HUES6 (cell line): ENCODE measurements around the gene NTRK2.

Experiments used
- H3K27ac ChIP-seq: 2 replicates; pipeline ENCODE4 v1.7.0; 2013; ENCODE audit warnings: low read depth, mild to moderate bottlenecking, low read length, inconsistent platforms
- H3K27me3 ChIP-seq: 2 replicates; pipeline ENCODE4 v1.6.1; 2013; ENCODE audit warnings: low read length; ENCODE audit not compliant: control insufficient read depth, insufficient read depth
- H3K36me3 ChIP-seq: 2 replicates; pipeline ENCODE4 v1.6.1; 2013; ENCODE audit warnings: low read length; ENCODE audit not compliant: control insufficient read depth, insufficient read depth
- H3K4me1 ChIP-seq: 2 replicates; pipeline ENCODE4 v1.6.1; 2013; ENCODE audit warnings: low read length; ENCODE audit not compliant: control insufficient read depth, insufficient read depth
- H3K4me3 ChIP-seq: 2 replicates; pipeline ENCODE4 v1.5.1; 2013; ENCODE audit warnings: low read depth, low read length
- H3K9ac ChIP-seq: one replicate; pipeline ENCODE4 v1.6.1; 2013; ENCODE audit warnings: mild to moderate bottlenecking, low read length
- H3K9me3 ChIP-seq: 2 replicates; pipeline ENCODE4 v1.6.1; 2013; ENCODE audit warnings: low read depth, low read length; ENCODE audit not compliant: control insufficient read depth, insufficient read depth

NTRK2 gene

GRCh38 chr9:84667571-84668195 is 1.8 kb upstream of the NTRK2 start:
- Histone ChIP-seq H3K36me3 (no peaks in the 10 kb centered on the region), H3K9ac (no peak overlapping the region), H3K4me3 (peak overlapping the region; percentile 75), H3K9me3 (no peaks in the 10 kb centered on the region), H3K27ac (no peak overlapping the region), H3K27me3 (peaks cover 71% of the 10 kb centered on the region), H3K4me1 (peaks cover 9% of the 10 kb centered on the region)

- no peaks in the 10 kb centered on the region for H3K9me3 ChIP-seq
- peak overlapping the region; percentile 38 for H3K9ac ChIP-seq
- H3K27me3 ChIP-seq: peaks cover 78% of the 10 kb centered on the region
- no peaks in the 10 kb centered on the region for H3K36me3 ChIP-seq
- H3K4me3 ChIP-seq: peak overlapping the region; percentile 75
- H3K27ac ChIP-seq: no peak overlapping the region
- peaks cover 9% of the 10 kb centered on the region for H3K4me1 ChIP-seq
Measured at GRCh38 chr9:84668196-84669012, 1.1 kb upstream of the NTRK2 start.

- no peaks in the 10 kb centered on the region for H3K36me3 ChIP-seq
- peaks cover 83% of the 10 kb centered on the region for H3K27me3 ChIP-seq
- H3K9ac ChIP-seq: no peak overlapping the region
Measured at GRCh38 chr9:84669013-84669287, 579 bp upstream of the NTRK2 start.

GRCh38 chr9:84670138-84671041 is 861 bp downstream of the NTRK2 start:
- no peak overlapping the region for H3K9ac ChIP-seq
- peaks cover 9% of the 10 kb centered on the region for H3K4me1 ChIP-seq
- peaks cover 88% of the 10 kb centered on the region for H3K27me3 ChIP-seq
- H3K36me3 ChIP-seq: no peaks in the 10 kb centered on the region
- H3K27ac ChIP-seq: no peak overlapping the region
- no peaks in the 10 kb centered on the region for H3K9me3 ChIP-seq
- peak overlapping the region; percentile 75 for H3K4me3 ChIP-seq

More at GRCh38 chr9:84669013-84669287, 579 bp upstream of the NTRK2 start:
- peaks cover 9% of the 10 kb centered on the region for H3K4me1 ChIP-seq
- no peaks in the 10 kb centered on the region for H3K9me3 ChIP-seq
- peak overlapping the region; percentile 75 for H3K4me3 ChIP-seq
- H3K27ac ChIP-seq: no peak overlapping the region

GRCh38 chr9:84671586-84672521 is 2.3 kb downstream of the NTRK2 start:
- peaks cover 78% of the 10 kb centered on the region for H3K27me3 ChIP-seq

GRCh38 chr9:84673806-84674205 is 4.3 kb downstream of the NTRK2 start:
- H3K9ac ChIP-seq: no peak overlapping the region
- H3K27me3 ChIP-seq: peaks cover 59% of the 10 kb centered on the region
- no peaks in the 10 kb centered on the region for H3K9me3 ChIP-seq
- peaks cover 4% of the 10 kb centered on the region; the same call in 1 of the 2 replicates for H3K4me1 ChIP-seq
- H3K4me3 ChIP-seq: no peak overlapping the region
- H3K27ac ChIP-seq: no peak overlapping the region
- H3K36me3 ChIP-seq: no peaks in the 10 kb centered on the region

More at GRCh38 chr9:84671586-84672521, 2.3 kb downstream of the NTRK2 start:
- no peaks in the 10 kb centered on the region for H3K36me3 ChIP-seq
- no peak overlapping the region for H3K4me3 ChIP-seq
- peaks cover 9% of the 10 kb centered on the region for H3K4me1 ChIP-seq
- no peaks in the 10 kb centered on the region for H3K9me3 ChIP-seq
- H3K9ac ChIP-seq: no peak overlapping the region
- H3K27ac ChIP-seq: no peak overlapping the region

GRCh38 chr9:84677080-84677479 is 7.6 kb downstream of the NTRK2 start:
- no peak overlapping the region for H3K4me3 ChIP-seq
- no peaks in the 10 kb centered on the region for H3K4me1 ChIP-seq
- H3K27me3 ChIP-seq: peaks cover 26% of the 10 kb centered on the region
- H3K9me3 ChIP-seq: no peaks in the 10 kb centered on the region
- no peak overlapping the region for H3K27ac ChIP-seq
- no peaks in the 10 kb centered on the region for H3K36me3 ChIP-seq
- no peak overlapping the region for H3K9ac ChIP-seq

GRCh38 chr9:84679571-84679970 is 10.0 kb downstream of the NTRK2 start:
- no peaks in the 10 kb centered on the region for H3K4me1 ChIP-seq
- H3K4me3 ChIP-seq: no peak overlapping the region
- no peak overlapping the region for H3K27ac ChIP-seq
- peaks cover 4% of the 10 kb centered on the region; the same call in 1 of the 2 replicates for H3K27me3 ChIP-seq
- no peaks in the 10 kb centered on the region for H3K36me3 ChIP-seq
- H3K9me3 ChIP-seq: no peaks in the 10 kb centered on the region
- H3K9ac ChIP-seq: no peak overlapping the region

- no peaks in the 10 kb centered on the region for H3K36me3 ChIP-seq
- H3K9me3 ChIP-seq: no peaks in the 10 kb centered on the region
- H3K9ac ChIP-seq: no peak overlapping the region
- H3K4me1 ChIP-seq: no peaks in the 10 kb centered on the region
- H3K27ac ChIP-seq: no peak overlapping the region
- no peaks in the 10 kb centered on the region; the same call in 1 of the 2 replicates for H3K27me3 ChIP-seq
- H3K4me3 ChIP-seq: no peak overlapping the region
Measured at GRCh38 chr9:84681516-84682285, 12.2 kb downstream of the NTRK2 start.

- H3K4me1 ChIP-seq: no peaks in the 10 kb centered on the region
- H3K36me3 ChIP-seq: no peaks in the 10 kb centered on the region
- no peak overlapping the region for H3K9ac ChIP-seq
- no peaks in the 10 kb centered on the region for H3K9me3 ChIP-seq
- no peaks in the 10 kb centered on the region for H3K27me3 ChIP-seq
- H3K27ac ChIP-seq: no peak overlapping the region
- H3K4me3 ChIP-seq: no peak overlapping the region
Measured at GRCh38 chr9:84686068-84686467, 16.5 kb downstream of the NTRK2 start.
